Mucosa of rectum (tissue), 2 donors: ENCODE results near the gene GAP43.

Experiments
- H3K27ac ChIP-seq, 2 donors: one replicate each; pipeline ENCODE4 v1.7.0; 2013; ENCODE audit warnings: inconsistent platforms in 2 of 2, low read depth in 2 of 2, low read length in 2 of 2
- H3K27me3 ChIP-seq, 2 donors: one replicate each; pipeline ENCODE4 v1.7.0; 2013; ENCODE audit warnings: low read length in 2 of 2; ENCODE audit not compliant: control insufficient read depth in 2 of 2, insufficient read depth in 2 of 2
- H3K36me3 ChIP-seq, 2 donors: one replicate each; pipeline ENCODE4 v1.7.0; 2013; ENCODE audit warnings: low read length in 2 of 2; ENCODE audit not compliant: control insufficient read depth in 2 of 2, insufficient read depth in 2 of 2
- H3K4me1 ChIP-seq, 2 donors: one replicate each; pipeline ENCODE4 v1.7.0; 2013; ENCODE audit warnings: low read length in 2 of 2, mild to moderate bottlenecking in 1 of 2; ENCODE audit not compliant: control insufficient read depth in 2 of 2, insufficient read depth in 2 of 2
- H3K4me3 ChIP-seq, 2 donors: one replicate each; pipeline ENCODE4 v1.7.0; 2013; ENCODE audit warnings: low read length in 2 of 2
- H3K9ac ChIP-seq, 2 donors: one replicate each; pipeline ENCODE4 v1.7.0; 2013; ENCODE audit warnings: low read length in 2 of 2, low read depth in 1 of 2, mild to moderate bottlenecking in 1 of 2
- H3K9me3 ChIP-seq, 2 donors: one replicate each; pipeline ENCODE4 v1.7.0; 2013; ENCODE audit warnings: low read length in 2 of 2; ENCODE audit not compliant: control insufficient read depth in 2 of 2
- donor health status: healthy.
- donor health status: Normal muscosa, but diverticular disease.

GAP43 gene, protein sequence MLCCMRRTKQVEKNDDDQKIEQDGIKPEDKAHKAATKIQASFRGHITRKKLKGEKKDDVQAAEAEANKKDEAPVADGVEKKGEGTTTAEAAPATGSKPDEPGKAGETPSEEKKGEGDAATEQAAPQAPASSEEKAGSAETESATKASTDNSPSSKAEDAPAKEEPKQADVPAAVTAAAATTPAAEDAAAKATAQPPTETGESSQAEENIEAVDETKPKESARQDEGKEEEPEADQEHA

GRCh38 chr3:115623044-115623868 is at the start of gene GAP43:
Gene GAP43 (plus strand): TSS chr3:115623510. CDS start chr3:115623690, 180 bp downstream.
- Histone ChIP-seq H3K27me3 (peaks cover 9 to 10% of the 10 kb centered on the region in 2 donors), H3K9me3 (no peaks in the 10 kb centered on the region), H3K9ac (no peak within 1 kb of the TSS), H3K27ac (no peak within 1 kb of the TSS), H3K4me1 (no peaks in the 10 kb centered on the region), H3K36me3 (no peaks in the 10 kb centered on the region), H3K4me3 (peak within 1 kb of the TSS; percentile 6 to 61)

DNA sequence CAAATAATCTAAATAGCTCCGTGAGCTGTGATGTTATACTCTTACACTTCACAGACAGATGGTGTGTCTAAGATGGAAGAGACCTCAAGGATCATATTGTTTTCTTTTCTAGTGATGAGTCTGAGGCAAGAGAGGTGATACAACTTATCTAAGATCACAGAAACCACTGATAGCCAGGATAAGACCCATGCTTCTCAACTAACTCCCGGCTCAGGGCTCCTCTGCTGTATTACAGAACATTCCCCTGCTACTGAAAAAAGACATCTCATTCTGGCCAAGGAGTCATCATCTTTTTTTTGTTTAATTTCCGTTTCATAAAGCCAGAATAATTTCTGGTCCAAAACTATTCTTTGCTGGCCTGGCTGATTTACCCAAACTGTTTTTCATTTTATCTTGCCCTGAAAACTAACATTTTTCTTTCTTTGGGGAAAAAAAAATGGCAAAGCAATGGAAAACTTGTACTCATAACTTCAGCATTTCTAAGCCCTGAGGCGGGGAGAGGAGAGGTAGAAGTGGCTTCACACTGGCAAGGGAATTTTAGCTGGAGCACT is 46.9 kb upstream of the GAP43 start:
- Histone ChIP-seq H3K36me3 (no peaks in the 10 kb centered on the region), H3K27ac (no peak overlapping the region), H3K9me3 (no peaks in the 10 kb centered on the region), H3K4me1 (no peaks in the 10 kb centered on the region), H3K9ac (no peak overlapping the region), H3K27me3 (no peaks in the 10 kb centered on the region), H3K4me3 (no peak overlapping the region)

DNA sequence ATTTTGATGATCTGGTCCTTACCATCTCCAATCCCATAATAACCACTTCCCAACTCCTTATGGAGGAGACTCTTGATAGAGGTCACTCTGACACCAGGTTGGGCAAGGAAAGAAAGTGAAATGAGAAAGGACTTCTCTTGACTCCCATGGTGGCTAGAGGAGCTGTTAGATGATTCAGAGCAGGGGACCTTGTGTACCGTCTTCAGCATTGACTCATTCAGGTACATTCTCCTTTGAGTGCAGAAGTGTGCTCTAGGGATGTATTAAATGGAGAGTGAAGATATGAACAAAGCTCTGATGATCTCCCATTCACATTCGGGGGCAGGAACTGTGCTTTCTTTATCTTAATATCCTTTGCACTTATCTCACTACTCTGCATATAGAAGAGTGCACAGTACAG is 46.3 kb upstream of the GAP43 start:
- H3K27ac ChIP-seq = no peak overlapping the region

DNA sequence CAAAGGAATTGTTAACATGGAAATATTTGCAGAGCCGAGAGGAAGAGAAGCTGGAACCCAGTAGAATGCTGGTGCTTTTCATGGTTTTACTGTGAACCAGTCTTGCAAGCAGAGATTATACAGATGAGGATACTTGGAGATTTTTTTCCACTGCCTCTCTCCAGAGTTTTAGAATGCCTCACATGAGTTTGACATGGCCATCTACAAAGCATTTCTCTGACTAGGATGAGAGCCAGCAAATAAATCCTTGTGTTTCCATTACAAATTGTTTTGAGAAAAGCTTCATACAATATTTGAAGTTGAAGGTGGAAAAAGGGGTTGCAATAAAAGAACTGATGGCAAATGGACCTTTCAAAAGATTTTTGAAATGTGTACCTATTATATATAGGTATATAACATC is 45.0 kb upstream of the GAP43 start:
- Histone ChIP-seq H3K9me3 (no peaks in the 10 kb centered on the region), H3K36me3 (no peaks in the 10 kb centered on the region), H3K27me3 (no peaks in the 10 kb centered on the region), H3K27ac (no peak overlapping the region), H3K4me1 (no peaks in the 10 kb centered on the region), H3K9ac (no peak overlapping the region), H3K4me3 (no peak overlapping the region)

More for the DNA sequence above, 46.3 kb upstream of the GAP43 start:
- H3K27me3 ChIP-seq = no peaks in the 10 kb centered on the region
- no peak overlapping the region for H3K4me3 ChIP-seq
- no peaks in the 10 kb centered on the region for H3K4me1 ChIP-seq
- H3K9ac ChIP-seq = no peak overlapping the region
- no peaks in the 10 kb centered on the region for H3K9me3 ChIP-seq
- H3K36me3 ChIP-seq = no peaks in the 10 kb centered on the region

- no peaks in the 10 kb centered on the region for H3K4me1 ChIP-seq
- H3K9ac ChIP-seq = no peak overlapping the region
- no peak overlapping the region for H3K27ac ChIP-seq
- H3K9me3 ChIP-seq = no peaks in the 10 kb centered on the region
- H3K36me3 ChIP-seq = no peaks in the 10 kb centered on the region
- H3K27me3 ChIP-seq = no peaks in the 10 kb centered on the region
- H3K4me3 ChIP-seq = no peak overlapping the region
Measured at GRCh38 chr3:115580566-115580965, 42.7 kb upstream of the GAP43 start.

DNA sequence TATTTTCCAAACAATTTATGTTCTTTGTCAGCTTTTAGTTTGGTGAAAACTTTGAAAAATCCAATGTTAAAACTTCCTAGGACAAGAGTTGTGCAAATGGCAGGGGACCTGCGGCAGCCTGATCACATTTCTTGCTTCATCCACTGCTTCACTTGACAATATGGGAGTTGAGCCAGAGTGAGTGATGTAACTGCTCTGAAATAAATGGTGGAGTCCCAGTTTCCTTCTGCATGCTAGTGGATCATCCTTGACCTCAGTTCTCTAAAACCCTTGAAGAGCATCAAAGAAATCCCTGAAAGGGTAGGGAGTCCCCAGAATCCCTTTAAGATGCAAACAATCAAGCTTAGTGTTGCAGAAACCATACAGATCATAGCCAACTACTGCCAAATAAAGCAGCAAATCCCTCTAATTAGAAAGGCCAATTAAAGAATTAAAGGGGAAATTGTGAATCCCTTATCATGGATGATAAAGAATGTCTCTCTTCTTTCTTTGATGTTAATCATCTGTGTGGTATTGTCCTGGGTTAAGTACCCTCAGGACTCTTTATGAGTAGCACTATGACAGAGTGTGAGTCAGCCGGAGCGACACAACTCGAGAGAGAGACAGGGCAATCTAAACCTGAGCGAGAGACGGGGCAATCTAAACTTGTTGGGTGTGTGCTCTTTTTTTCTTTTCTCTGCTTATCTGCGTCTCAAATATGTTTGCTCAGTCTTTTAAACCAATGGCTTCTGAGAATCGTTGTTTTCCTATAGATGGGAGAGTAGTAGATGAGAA is 41.8 kb upstream of the GAP43 start:
- no peak overlapping the region for H3K27ac ChIP-seq
- H3K4me1 ChIP-seq = no peaks in the 10 kb centered on the region
- no peaks in the 10 kb centered on the region for H3K27me3 ChIP-seq
- no peaks in the 10 kb centered on the region for H3K9me3 ChIP-seq
- H3K9ac ChIP-seq = no peak overlapping the region
- H3K36me3 ChIP-seq = no peaks in the 10 kb centered on the region
- H3K4me3 ChIP-seq = no peak overlapping the region

GRCh38 chr3:115588201-115589115 is 34.9 kb upstream of the GAP43 start:
- Histone ChIP-seq H3K9ac (no peak overlapping the region), H3K27ac (no peak overlapping the region), H3K4me1 (no peaks in the 10 kb centered on the region), H3K27me3 (no peaks in the 10 kb centered on the region), H3K36me3 (no peaks in the 10 kb centered on the region), H3K9me3 (no peaks in the 10 kb centered on the region), H3K4me3 (no peak overlapping the region)

DNA sequence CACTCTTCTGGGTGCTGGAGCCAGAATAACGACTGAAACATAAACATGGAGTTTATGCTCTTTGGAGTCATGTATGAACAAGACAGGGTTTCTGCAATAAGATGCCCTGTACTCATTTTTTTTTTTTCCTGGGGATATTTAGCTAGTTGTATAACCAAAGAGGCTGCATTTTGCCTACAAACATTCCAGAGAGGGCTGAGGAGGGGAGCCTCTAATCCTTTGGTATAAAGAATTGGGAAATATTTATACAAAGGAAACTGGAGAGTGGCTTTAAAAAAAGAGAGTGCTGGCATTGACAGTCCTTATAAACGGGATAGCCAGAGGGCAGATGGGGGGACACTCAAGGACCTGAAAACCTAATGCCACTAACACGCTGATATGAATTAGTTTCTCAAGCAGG is 32.4 kb upstream of the GAP43 start:
- no peaks in the 10 kb centered on the region for H3K27me3 ChIP-seq
- no peak overlapping the region for H3K27ac ChIP-seq

GRCh38 chr3:115595611-115596275 is 27.6 kb upstream of the GAP43 start:
- Histone ChIP-seq H3K4me3 (no peak overlapping the region), H3K9ac (no peak overlapping the region)

More for the DNA sequence above, 32.4 kb upstream of the GAP43 start:
- Histone ChIP-seq H3K36me3 (no peaks in the 10 kb centered on the region), H3K9me3 (no peaks in the 10 kb centered on the region), H3K4me1 (no peaks in the 10 kb centered on the region), H3K4me3 (no peak overlapping the region), H3K9ac (no peak overlapping the region)

More at GRCh38 chr3:115595611-115596275, 27.6 kb upstream of the GAP43 start:
- H3K4me1 ChIP-seq = no peaks in the 10 kb centered on the region
- no peaks in the 10 kb centered on the region for H3K9me3 ChIP-seq
- no peaks in the 10 kb centered on the region for H3K27me3 ChIP-seq
- no peak overlapping the region for H3K27ac ChIP-seq
- no peaks in the 10 kb centered on the region for H3K36me3 ChIP-seq
